ENCODE results near the gene TIGD7.

TIGD7 gene

DNA sequence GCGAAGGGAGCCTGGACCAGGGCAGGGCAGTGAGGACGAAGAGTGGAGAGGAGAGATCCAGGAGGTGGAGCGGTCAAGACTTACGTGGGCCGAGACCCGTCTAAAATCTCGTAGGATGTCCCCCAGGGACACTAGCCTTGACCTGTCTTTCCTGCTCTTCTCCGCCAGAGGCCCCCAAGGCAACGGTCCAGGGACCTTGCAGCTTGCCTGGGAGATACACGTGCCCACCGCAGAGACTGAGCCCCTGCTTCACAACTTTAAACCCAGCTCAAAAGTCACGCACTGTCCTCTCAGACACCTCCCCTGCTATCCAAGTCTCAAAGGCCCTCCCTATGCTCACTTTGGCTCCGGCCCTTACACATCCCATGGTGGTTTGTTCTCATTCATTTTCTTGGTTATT lies 9.4 kb downstream of the TIGD7 start:
- Histone ChIP-seq H3K9me3 (ENCODE audit: control extremely low read depth in 1 of 5, control insufficient read depth in 4 of 5, insufficient read depth in 2 of 5, low read depth in 1 of 5, low read length in 4 of 5) (peaks cover 11 to 82% (median 63%) of the 10 kb centered on the region in 5 experiments), H3K27me3 (replicated peaks in 2 of 5; ENCODE audit: control insufficient read depth in 4 of 5, insufficient read depth in 5 of 5, low read length in 4 of 5) (no peaks in the 10 kb centered on the region), H3K4me1 (ENCODE audit: control extremely low read depth in 1 of 4, control insufficient read depth in 4 of 4, insufficient read depth in 4 of 4, low read length in 3 of 4) (no peaks in the 10 kb centered on the region), H3K36me3 (ENCODE audit: control insufficient read depth in 4 of 4, insufficient read depth in 4 of 4, low read length in 3 of 4) (peaks cover 8 to 56% (median 42%) of the 10 kb centered on the region in 4 experiments), H3K27ac (ENCODE audit: insufficient read depth in 1 of 2, low read depth in 1 of 2, low read length in 2 of 2, poor library complexity in 1 of 2, severe bottlenecking in 2 of 2) (no peak overlapping the region), H3K4me3 (ENCODE audit: control insufficient read depth in 1 of 7, extremely low read depth in 1 of 7, insufficient read depth in 4 of 7, low read depth in 2 of 7, low read length in 6 of 7) (no peak overlapping the region)
- POLR2A ChIA-PET = interaction anchor here (0.7 kb wide), 1 partner anchor 13 kb away, joined by 3 read pairs; no protein-coding TSS in a partner anchor
- CTCF ChIA-PET = interaction anchor here (1.4 to 2.5 kb wide), 2 partner anchors 12 to 18 kb away, joined by 3 to 7 read pairs; no protein-coding TSS in a partner anchor
- 90% methylated on average over 13 of the region's 13 CpGs for WGBS (ENCODE audit: insufficient coverage)
- DNase-seq = no peak

DNA sequence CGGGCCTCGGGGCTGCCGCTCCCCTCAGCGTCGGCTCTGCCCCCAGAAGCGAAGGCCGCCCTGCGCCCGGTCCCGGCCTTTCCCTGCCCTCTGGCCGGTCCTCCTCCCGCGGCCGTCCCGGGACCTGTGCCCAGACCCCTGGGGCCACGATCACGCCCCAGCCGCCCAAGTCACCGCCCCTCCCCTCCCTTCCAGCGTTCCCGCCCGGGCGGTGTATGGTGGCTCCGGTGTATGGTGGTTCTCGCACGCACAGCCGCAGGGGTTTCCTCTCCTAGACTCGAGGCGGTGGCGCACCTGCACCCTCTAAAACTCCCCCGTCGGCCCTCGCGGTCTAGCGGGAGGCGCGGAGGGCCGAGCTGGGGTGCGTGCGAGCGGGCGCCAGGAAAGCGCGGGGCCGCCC lies 10.0 kb downstream of the TIGD7 start:
- no peak overlapping the region for H3K27ac ChIP-seq (ENCODE audit: insufficient read depth in 1 of 2, low read depth in 1 of 2, low read length in 2 of 2, poor library complexity in 1 of 2, severe bottlenecking in 2 of 2)
- no peak overlapping the region for H3K4me3 ChIP-seq (ENCODE audit: control insufficient read depth in 1 of 7, extremely low read depth in 1 of 7, insufficient read depth in 4 of 7, low read depth in 2 of 7, low read length in 6 of 7)
- 52% methylated on average over 25 of the region's 45 CpGs for WGBS (ENCODE audit: insufficient coverage)
- H3K36me3 ChIP-seq (ENCODE audit: control insufficient read depth in 4 of 4, insufficient read depth in 4 of 4, low read length in 3 of 4) = peaks cover 9 to 56% (median 43%) of the 10 kb centered on the region in 4 experiments
- peaks cover 10 to 82% (median 63%) of the 10 kb centered on the region in 5 experiments for H3K9me3 ChIP-seq (ENCODE audit: control extremely low read depth in 1 of 5, control insufficient read depth in 4 of 5, insufficient read depth in 2 of 5, low read depth in 1 of 5, low read length in 4 of 5)
- no peaks in the 10 kb centered on the region for H3K27me3 ChIP-seq (replicated peaks in 2 of 5; ENCODE audit: control insufficient read depth in 4 of 5, insufficient read depth in 5 of 5, low read length in 4 of 5)
- DNase-seq = no peak
- H3K4me1 ChIP-seq (ENCODE audit: control extremely low read depth in 1 of 4, control insufficient read depth in 4 of 4, insufficient read depth in 4 of 4, low read length in 3 of 4) = no peaks in the 10 kb centered on the region
- ChIA-PET CTCF (interaction anchor here (1.4 to 2.5 kb wide), 2 partner anchors 11 to 19 kb away, joined by 3 to 7 read pairs; no protein-coding TSS in a partner anchor), POLR2A (no interaction called here)

DNA sequence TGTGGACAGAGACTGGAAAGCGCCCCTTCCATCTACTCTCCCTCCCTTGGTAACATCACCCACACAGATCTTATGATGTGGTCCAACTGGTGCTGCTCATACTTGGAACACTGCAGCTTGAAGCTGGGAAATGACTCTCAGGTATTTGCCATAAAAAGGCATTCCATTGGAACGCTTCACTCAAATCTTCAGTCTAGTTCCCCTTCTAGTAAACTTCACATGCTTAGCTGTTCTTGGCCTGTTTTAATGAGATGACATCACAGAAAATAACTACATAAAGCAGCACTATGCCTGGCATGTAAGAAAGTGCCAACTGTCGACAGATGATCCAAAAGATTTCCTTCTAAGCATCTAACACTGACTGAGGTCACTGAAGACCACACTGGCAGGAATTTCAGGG lies 12.6 kb downstream of the TIGD7 start:
- Histone ChIP-seq H3K27ac (ENCODE audit: insufficient read depth in 1 of 2, low read depth in 1 of 2, low read length in 2 of 2, poor library complexity in 1 of 2, severe bottlenecking in 2 of 2) (no peak overlapping the region), H3K9me3 (ENCODE audit: control extremely low read depth in 1 of 5, control insufficient read depth in 4 of 5, insufficient read depth in 2 of 5, low read depth in 1 of 5, low read length in 4 of 5) (peaks cover 4 to 86% (median 76%) of the 10 kb centered on the region in 5 experiments), H3K4me1 (ENCODE audit: control extremely low read depth in 1 of 4, control insufficient read depth in 4 of 4, insufficient read depth in 4 of 4, low read length in 3 of 4) (no peaks in the 10 kb centered on the region), H3K36me3 (ENCODE audit: control insufficient read depth in 4 of 4, insufficient read depth in 4 of 4, low read length in 3 of 4) (peaks cover 27 to 68% (median 54%) of the 10 kb centered on the region in 4 experiments), H3K4me3 (ENCODE audit: control insufficient read depth in 1 of 7, extremely low read depth in 1 of 7, insufficient read depth in 4 of 7, low read depth in 2 of 7, low read length in 6 of 7) (peak overlapping the region in 1 of 7 experiments; percentile 48), H3K27me3 (replicated peaks in 2 of 5; ENCODE audit: control insufficient read depth in 4 of 5, insufficient read depth in 5 of 5, low read length in 4 of 5) (no peaks in the 10 kb centered on the region)
- WGBS (ENCODE audit: insufficient coverage) = 97% methylated on average over 3 of the region's 3 CpGs
- POLR2A ChIA-PET = no interaction called here
- DNase-seq = no peak
- CTCF ChIA-PET = interaction anchor here (0.6 kb wide), 1 partner anchor 23 kb away, joined by 3 read pairs; no protein-coding TSS in a partner anchor

DNA sequence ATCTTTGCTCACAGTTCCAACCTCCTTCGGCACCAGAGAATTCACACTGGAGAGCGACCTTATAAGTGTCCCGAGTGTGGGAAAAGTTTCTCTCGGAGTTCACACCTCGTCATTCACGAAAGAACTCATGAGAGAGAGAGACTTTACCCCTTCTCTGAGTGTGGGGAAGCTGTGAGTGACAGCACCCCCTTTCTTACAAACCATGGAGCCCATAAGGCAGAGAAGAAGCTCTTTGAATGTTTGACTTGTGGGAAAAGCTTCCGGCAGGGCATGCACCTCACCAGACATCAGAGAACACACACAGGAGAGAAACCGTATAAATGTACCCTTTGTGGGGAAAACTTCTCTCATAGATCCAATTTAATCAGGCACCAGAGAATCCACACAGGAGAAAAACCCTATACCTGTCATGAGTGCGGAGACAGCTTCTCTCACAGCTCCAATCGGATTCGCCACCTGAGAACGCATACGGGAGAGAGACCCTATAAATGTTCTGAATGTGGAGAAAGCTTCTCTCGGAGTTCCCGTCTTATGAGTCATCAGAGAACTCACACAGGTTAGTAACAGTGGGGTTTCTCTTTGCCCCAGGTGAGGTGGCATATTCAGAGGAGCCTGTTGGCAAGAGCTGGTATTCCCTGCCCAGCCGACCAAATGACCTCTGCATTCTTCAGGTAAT lies 15.1 kb downstream of the TIGD7 start:
- H3K9me3 ChIP-seq (ENCODE audit: control extremely low read depth in 1 of 5, control insufficient read depth in 4 of 5, insufficient read depth in 2 of 5, low read depth in 1 of 5, low read length in 4 of 5) = peaks cover 4 to 89% (median 79%) of the 10 kb centered on the region in 5 experiments
- H3K4me1 ChIP-seq (ENCODE audit: control extremely low read depth in 1 of 4, control insufficient read depth in 4 of 4, insufficient read depth in 4 of 4, low read length in 3 of 4) = peaks cover 0 to 1% (median under 1%) of the 10 kb centered on the region in 4 experiments
- H3K27me3 ChIP-seq (replicated peaks in 2 of 5; ENCODE audit: control insufficient read depth in 4 of 5, insufficient read depth in 5 of 5, low read length in 4 of 5) = no peaks in the 10 kb centered on the region
- peak in 1 of 3 donors; percentile 12 for DNase-seq
- 97% methylated on average over 14 of the region's 16 CpGs for WGBS (ENCODE audit: insufficient coverage)
- H3K36me3 ChIP-seq (ENCODE audit: control insufficient read depth in 4 of 4, insufficient read depth in 4 of 4, low read length in 3 of 4) = peaks cover 35 to 83% (median 74%) of the 10 kb centered on the region in 4 experiments
- peak overlapping the region in 2 of 7 experiments; percentile 13 to 43 for H3K4me3 ChIP-seq (ENCODE audit: control insufficient read depth in 1 of 7, extremely low read depth in 1 of 7, insufficient read depth in 4 of 7, low read depth in 2 of 7, low read length in 6 of 7)
- no peak overlapping the region for H3K27ac ChIP-seq (ENCODE audit: insufficient read depth in 1 of 2, low read depth in 1 of 2, low read length in 2 of 2, poor library complexity in 1 of 2, severe bottlenecking in 2 of 2)
- POLR2A ChIA-PET = no interaction called here
- CTCF ChIA-PET = interaction anchor here (0.6 to 1.8 kb wide), 4 partner anchors 21 to 154 kb away, joined by 3 to 4 read pairs (median 3); no protein-coding TSS in a partner anchor

DNA sequence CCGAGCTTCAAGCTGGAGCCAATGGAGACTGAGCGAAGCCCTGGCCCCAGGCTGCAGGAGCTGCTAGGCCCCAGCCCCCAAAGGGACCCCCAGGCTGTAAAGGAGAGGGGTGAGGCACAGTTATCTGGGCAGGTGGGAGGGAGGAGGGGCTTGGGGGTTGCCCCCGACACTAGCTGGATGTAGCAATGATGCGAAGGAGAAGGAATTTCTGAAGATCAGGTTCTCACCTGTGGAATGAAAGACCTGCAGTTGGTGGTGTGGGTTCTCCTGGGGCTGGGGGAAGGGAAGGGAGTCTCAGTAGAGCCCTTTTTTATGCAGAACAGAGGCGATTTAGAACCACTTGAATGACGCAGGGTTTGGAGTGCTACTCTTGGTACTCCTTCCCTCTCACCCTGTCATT lies 20.1 kb downstream of the TIGD7 start:
- POLR2A ChIA-PET = interaction anchor here (0.9 kb wide), 1 partner anchor 13 kb away, joined by 3 read pairs; no protein-coding TSS in a partner anchor
- WGBS (ENCODE audit: insufficient coverage) = 92% methylated on average over 6 of the region's 6 CpGs

DNA sequence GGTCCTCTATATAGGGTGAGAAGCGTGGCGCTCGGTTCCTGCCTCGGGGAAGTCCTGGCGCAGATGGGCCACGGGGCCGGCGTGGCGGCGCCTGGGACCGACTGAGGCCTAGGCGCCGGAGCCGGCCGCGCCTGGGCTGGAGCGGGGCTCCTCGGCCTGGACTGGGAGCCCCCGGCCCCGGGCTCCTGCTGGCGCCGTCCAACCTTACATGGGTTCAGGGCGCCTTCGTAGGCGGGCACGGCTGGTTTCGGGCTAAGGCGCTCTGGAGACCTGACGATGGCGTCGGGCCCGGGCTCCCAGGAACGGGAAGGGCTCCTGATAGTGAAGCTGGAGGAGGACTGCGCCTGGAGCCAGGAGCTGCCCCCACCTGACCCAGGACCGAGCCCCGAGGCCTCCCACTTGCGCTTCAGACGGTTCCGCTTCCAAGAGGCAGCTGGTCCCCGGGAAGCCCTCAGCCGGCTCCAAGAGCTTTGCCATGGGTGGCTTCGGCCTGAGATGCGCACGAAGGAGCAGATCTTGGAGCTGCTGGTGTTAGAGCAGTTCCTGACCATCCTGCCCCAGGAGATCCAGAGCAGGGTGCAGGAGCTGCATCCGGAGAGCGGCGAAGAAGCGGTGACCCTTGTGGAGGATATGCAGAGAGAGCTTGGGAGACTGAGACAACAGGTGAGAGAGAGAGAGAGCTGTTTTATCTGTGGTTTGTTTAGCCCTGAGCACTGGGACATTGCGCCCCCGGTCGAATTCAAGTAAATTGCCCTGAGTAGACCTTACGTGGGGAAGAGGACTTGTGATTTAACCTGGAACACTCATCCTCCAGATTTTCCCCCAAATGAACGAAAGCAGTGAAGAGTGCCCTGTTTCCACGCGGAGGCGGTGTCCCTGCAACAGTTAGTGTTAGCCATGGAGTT lies 21.4 kb downstream of the TIGD7 start:
- H3K27me3 ChIP-seq (replicated peaks in 2 of 5; ENCODE audit: control insufficient read depth in 4 of 5, insufficient read depth in 5 of 5, low read length in 4 of 5) = no peaks in the 10 kb centered on the region

More for the DNA sequence above, 20.1 kb downstream of the TIGD7 start:
- Histone ChIP-seq H3K4me1 (ENCODE audit: control extremely low read depth in 1 of 4, control insufficient read depth in 4 of 4, insufficient read depth in 4 of 4, low read length in 3 of 4) (peaks cover 2 to 28% (median 26%) of the 10 kb centered on the region in 4 experiments), H3K4me3 (ENCODE audit: control insufficient read depth in 1 of 7, extremely low read depth in 1 of 7, insufficient read depth in 4 of 7, low read depth in 2 of 7, low read length in 6 of 7) (peak overlapping the region in 5 of 7 experiments; percentile 77 to 93 (median 87)), H3K36me3 (ENCODE audit: control insufficient read depth in 4 of 4, insufficient read depth in 4 of 4, low read length in 3 of 4) (peaks cover 25 to 52% (median 48%) of the 10 kb centered on the region in 4 experiments), H3K9me3 (ENCODE audit: control extremely low read depth in 1 of 5, control insufficient read depth in 4 of 5, insufficient read depth in 2 of 5, low read depth in 1 of 5, low read length in 4 of 5) (peaks cover 0 to 47% (median 36%) of the 10 kb centered on the region in 5 experiments), H3K27me3 (replicated peaks in 2 of 5; ENCODE audit: control insufficient read depth in 4 of 5, insufficient read depth in 5 of 5, low read length in 4 of 5) (no peaks in the 10 kb centered on the region), H3K27ac (ENCODE audit: insufficient read depth in 1 of 2, low read depth in 1 of 2, low read length in 2 of 2, poor library complexity in 1 of 2, severe bottlenecking in 2 of 2) (no peak overlapping the region)
- CTCF ChIA-PET = interaction anchor here (1.7 to 1.8 kb wide), 2 partner anchors 11 to 22 kb away, joined by 3 to 7 read pairs; no protein-coding TSS in a partner anchor
- no peak for DNase-seq

More for the DNA sequence above, 21.4 kb downstream of the TIGD7 start:
- Histone ChIP-seq H3K9me3 (ENCODE audit: control extremely low read depth in 1 of 5, control insufficient read depth in 4 of 5, insufficient read depth in 2 of 5, low read depth in 1 of 5, low read length in 4 of 5) (peaks cover 0 to 34% (median 22%) of the 10 kb centered on the region in 5 experiments), H3K27ac (ENCODE audit: insufficient read depth in 1 of 2, low read depth in 1 of 2, low read length in 2 of 2, poor library complexity in 1 of 2, severe bottlenecking in 2 of 2) (peak overlapping the region; percentile 89 to 96), H3K4me3 (ENCODE audit: control insufficient read depth in 1 of 7, extremely low read depth in 1 of 7, insufficient read depth in 4 of 7, low read depth in 2 of 7, low read length in 6 of 7) (peak overlapping the region; percentile 76 to 93 (median 84)), H3K4me1 (ENCODE audit: control extremely low read depth in 1 of 4, control insufficient read depth in 4 of 4, insufficient read depth in 4 of 4, low read length in 3 of 4) (peaks cover 2 to 28% (median 26%) of the 10 kb centered on the region in 4 experiments), H3K36me3 (ENCODE audit: control insufficient read depth in 4 of 4, insufficient read depth in 4 of 4, low read length in 3 of 4) (peaks cover 11 to 38% (median 35%) of the 10 kb centered on the region in 4 experiments)
- 7% methylated on average over 54 of the region's 56 CpGs for WGBS (ENCODE audit: insufficient coverage)
- POLR2A ChIA-PET = interaction anchor here (0.7 to 2.0 kb wide), 6 partner anchors 20 to 173 kb away, joined by 3 to 8 read pairs (median 6); partner anchors contain the start of genes ZNF200 and ZSCAN32
- CTCF ChIA-PET = interaction anchor here (1.1 to 2.5 kb wide), 5 partner anchors 13 to 173 kb away, joined by 3 to 7 read pairs (median 6); no protein-coding TSS in a partner anchor
- DNase-seq = no peak
